IMR-90 (cell line): Measurements from ENCODE around the gene CAMK2N1. TPM values are rescaled to one million over a fixed set of nuclear protein-coding genes. Genes with fewer than 3 reads are reported as not detected.

Experiments used
- ATAC-seq: fragments of 200-7000 bp; cut with Tn5 transposase; 2 replicates; pipeline ENCODE4 v1.9.1; 2020; ENCODE audit warnings: low read depth, mild to moderate bottlenecking, moderate library complexity
- BruUV-seq: library from RNA; stranded (reverse); fragments of 400-500 nt; replicated peaks from 2 replicates; lab custom pipeline; 2021; lab: Mats Ljungman, UMichigan
- CTCF ChIA-PET: fragments of 300-600 bp; formaldehyde crosslinking; extraction: SDS; loops from one replicate; lab custom pipeline; 2021; ENCODE audit warnings: antibody characterized with exemption; lab: Yijun Ruan, JAX
- POLR2A ChIA-PET: fragments of 300-600 bp; sonication (Branson Sonifier 250); formaldehyde crosslinking; loops from one replicate; lab custom pipeline; 2022; ENCODE audit warnings: antibody characterized with exemption; ENCODE audit not compliant: unreplicated experiment; lab: Charles Lee
- DNase-seq: peaks from one replicate; pipeline ENCODE4 v3.0.0; 2013
- H2AFZ ChIP-seq: replicated peaks from 2 replicates; pipeline ENCODE3; 2013; ENCODE audit warnings: low read length, mild to moderate bottlenecking; ENCODE audit not compliant: poor library complexity
- H2AK5ac ChIP-seq: 2 replicates; pipeline ENCODE4 v1.6.1; 2013; ENCODE audit warnings: low read depth, low read length, inconsistent platforms
- H2AK9ac ChIP-seq: replicated peaks from 2 replicates; pipeline ENCODE3; 2013; ENCODE audit warnings: mild to moderate bottlenecking, low read depth, low read length, moderate library complexity; ENCODE audit not compliant: poor library complexity
- H2BK120ac ChIP-seq: 2 replicates; pipeline ENCODE4 v1.6.1; 2013; ENCODE audit warnings: low read depth, low read length, inconsistent platforms
- H2BK15ac ChIP-seq: 3 replicates; pipeline ENCODE4 v1.6.1; 2013; ENCODE audit warnings: low read depth, low read length, inconsistent platforms
- H2BK20ac ChIP-seq: 2 replicates; pipeline ENCODE4 v1.6.1; 2013; ENCODE audit warnings: low read depth, mild to moderate bottlenecking, inconsistent platforms, low read length, moderate library complexity
- H2BK5ac ChIP-seq: 2 replicates; pipeline ENCODE4 v1.6.1; 2013; ENCODE audit warnings: mild to moderate bottlenecking, low read depth, low read length, inconsistent platforms; ENCODE audit not compliant: poor library complexity, severe bottlenecking
- H3K14ac ChIP-seq: replicated peaks from 2 replicates; pipeline ENCODE4 v1.6.1; 2013; ENCODE audit warnings: low read depth, low read length, inconsistent platforms
- H3K18ac ChIP-seq: 2 replicates; pipeline ENCODE4 v1.6.1; 2013; ENCODE audit warnings: low read depth, low read length, control low read depth
- H3K23ac ChIP-seq: 2 replicates; pipeline ENCODE4 v1.6.1; 2013; ENCODE audit warnings: low read depth, low read length, inconsistent platforms
- H3K27ac ChIP-seq: 2 replicates; pipeline ENCODE4 v1.5.1; 2013; ENCODE audit warnings: mild to moderate bottlenecking, control low read depth, low read length; ENCODE audit not compliant: insufficient read depth
- H3K27me3 ChIP-seq: 2 replicates; pipeline ENCODE4 v1.6.1; 2013; ENCODE audit warnings: low read length; ENCODE audit not compliant: control insufficient read depth, insufficient read depth
- H3K36me3 ChIP-seq: 2 replicates; pipeline ENCODE4 v1.6.1; 2013; ENCODE audit warnings: low read length, mixed read lengths; ENCODE audit not compliant: control insufficient read depth, insufficient read depth
- H3K4ac ChIP-seq: 2 replicates; pipeline ENCODE4 v1.6.1; 2013; ENCODE audit warnings: low read depth, low read length, inconsistent platforms
- H3K4me1 ChIP-seq: 2 replicates; pipeline ENCODE4 v1.6.1; 2013; ENCODE audit warnings: low read length, mixed read lengths; ENCODE audit not compliant: control insufficient read depth, insufficient read depth
- H3K4me2 ChIP-seq: 2 replicates; pipeline ENCODE4 v1.6.1; 2013; ENCODE audit warnings: low read depth, mild to moderate bottlenecking, control low read depth, low read length, moderate library complexity
- H3K4me3 ChIP-seq: 2 replicates; pipeline ENCODE4 v1.5.1; 2013; ENCODE audit warnings: low read depth, mild to moderate bottlenecking, control low read depth, low read length, moderate library complexity; ENCODE audit not compliant: insufficient read depth
- H3K56ac ChIP-seq: 2 replicates; pipeline ENCODE4 v1.6.1; 2013; ENCODE audit warnings: low read length, inconsistent platforms; ENCODE audit not compliant: insufficient read depth; ENCODE audit errors: extremely low read depth
- H3K79me1 ChIP-seq, 2 experiments: 2 replicates each; pipeline ENCODE4 v1.6.1; 2013; ENCODE audit warnings: low read length in 2 of 2, inconsistent platforms in 1 of 2, low read depth in 1 of 2
- H3K9ac ChIP-seq: 2 replicates; pipeline ENCODE4 v1.6.1; 2013; ENCODE audit warnings: low read depth, low read length, control low read depth
- H3K9me1 ChIP-seq: 2 replicates; pipeline ENCODE4 v1.6.1; 2013; ENCODE audit warnings: low read length, inconsistent platforms; ENCODE audit not compliant: insufficient read depth
- H3K9me3 ChIP-seq: 2 replicates; pipeline ENCODE4 v1.6.1; 2013; ENCODE audit warnings: low read length; ENCODE audit not compliant: control insufficient read depth, insufficient read depth
- H4K20me1 ChIP-seq: 2 replicates; pipeline ENCODE4 v1.6.1; 2013; ENCODE audit warnings: low read length, inconsistent platforms; ENCODE audit not compliant: insufficient read depth
- H4K5ac ChIP-seq: 2 replicates; pipeline ENCODE4 v1.6.1; 2013; ENCODE audit warnings: mild to moderate bottlenecking, low read depth, low read length, control low read depth
- H4K8ac ChIP-seq, 2 experiments: 2 replicates each; pipeline ENCODE4 v1.6.1; 2013; ENCODE audit warnings: low read depth in 2 of 2, low read length in 2 of 2, control low read depth in 1 of 2, inconsistent platforms in 1 of 2
- H4K91ac ChIP-seq: 2 replicates; pipeline ENCODE4 v1.6.1; 2013; ENCODE audit warnings: low read depth, low read length, inconsistent platforms; ENCODE audit not compliant: insufficient read depth
- BHLHE40 ChIP-seq: fragments of 150-350 bp; IDR thresholded peaks from 2 replicates; pipeline ENCODE4 v1.6.1; 2016; ENCODE audit warnings: mild to moderate bottlenecking, low read depth, low read length
- CEBPB ChIP-seq: IDR thresholded peaks from 2 replicates; pipeline ENCODE4 v1.6.1; 2012; ENCODE audit warnings: low read depth, low read length, improper control_type of control experiment
- CHD1 ChIP-seq: IDR thresholded peaks from 2 replicates; pipeline ENCODE4 v1.6.1; 2012; ENCODE audit warnings: low read depth, low read length, improper control_type of control experiment
- FOS ChIP-seq: fragments of 150-350 bp; IDR thresholded peaks from 2 replicates; pipeline ENCODE4 v1.6.1; 2016; ENCODE audit warnings: low read depth, low read length
- MAFK ChIP-seq: IDR thresholded peaks from 2 replicates; pipeline ENCODE4 v1.6.1; 2012; ENCODE audit warnings: low read depth, low read length, improper control_type of control experiment
- MAZ ChIP-seq: IDR thresholded peaks from 2 replicates; pipeline ENCODE4 v1.6.1; 2012; ENCODE audit warnings: low read depth, mild to moderate bottlenecking, low read length, improper control_type of control experiment, moderate library complexity, borderline replicate concordance
- MXI1 ChIP-seq: IDR thresholded peaks from 2 replicates; pipeline ENCODE4 v1.6.1; 2012; ENCODE audit warnings: low read depth, mild to moderate bottlenecking, low read length, moderate library complexity, borderline replicate concordance
- NFE2L2 ChIP-seq: fragments of 150-350 bp; IDR thresholded peaks from 2 replicates; pipeline ENCODE4 v1.6.1; 2016; ENCODE audit warnings: low read depth, mild to moderate bottlenecking, low read length
- POLR2A ChIP-seq: IDR thresholded peaks from 2 replicates; pipeline ENCODE4 v1.6.1; 2012; ENCODE audit warnings: mild to moderate bottlenecking, low read depth, low read length
- RAD21 ChIP-seq: IDR thresholded peaks from 2 replicates; pipeline ENCODE4 v1.6.1; 2012; ENCODE audit warnings: low read length, improper control_type of control experiment
- RCOR1 ChIP-seq: IDR thresholded peaks from 2 replicates; pipeline ENCODE4 v1.6.1; 2012; ENCODE audit warnings: mild to moderate bottlenecking, low read length, improper control_type of control experiment; ENCODE audit not compliant: insufficient replicate concordance
- RFX5 ChIP-seq: IDR thresholded peaks from 2 replicates; pipeline ENCODE4 v1.8.0; 2012; ENCODE audit warnings: low read depth, mild to moderate bottlenecking, low read length, moderate library complexity
- SMC3 ChIP-seq: fragments of 150-350 bp; IDR thresholded peaks from 2 replicates; pipeline ENCODE4 v1.6.1; 2016; ENCODE audit warnings: low read depth, mild to moderate bottlenecking, antibody characterized with exemption, low read length, moderate library complexity
- USF2 ChIP-seq: fragments of 150-350 bp; IDR thresholded peaks from 2 replicates; pipeline ENCODE4 v1.6.1; 2017; ENCODE audit warnings: mild to moderate bottlenecking, antibody characterized with exemption, low read length, low read depth
- WGBS, 2 experiments: methylation state at CpG; one replicate each; pipeline versions ENCODE4 v1.1.5 to v1.1.7; 2013; ENCODE audit warnings: missing lambda C conversion rate in 2 of 2; ENCODE audit not compliant: insufficient read length in 1 of 2; ENCODE audit errors: extremely low coverage in 2 of 2; 5-methylcytosine and 5-hydroxymethylcytosine counted together
- dilution Hi-C: fragments of 300-500 bp; cut with HindIII; formaldehyde crosslinking; loops from one replicate; pipeline ENCODE4 v1.14.3; 2018; ENCODE audit warnings: low sequenced_read_pairs; ENCODE audit not compliant: unreplicated experiment
- in situ Hi-C: fragments of 300-500 bp; cut with MboI; formaldehyde crosslinking; loops from 3 replicates; pipeline ENCODE4 v1.14.3; 2019; ENCODE audit warnings: low sequenced_read_pairs, inconsistent platforms, mixed read lengths
- intact Hi-C: fragments of 100-400 bp; cut with micrococcal nuclease; formaldehyde crosslinking; loops from 2 replicates; pipeline ENCODE4 v1.10.0; 2022
- polyA plus RNA-seq, 3 experiments: library from polyadenylated mRNA; depleted of rRNA; stranded (reverse); fragments of >200 nt; gene quantifications; 2 replicates each; pipeline ENCODE4 v1.2.3, GENCODE V29; 2012; ENCODE audit warnings: low replicate concordance in 1 of 3
- total RNA-seq: library from RNA; depleted of rRNA; stranded (reverse); fragments of >200 nt; gene quantifications from 2 replicates; pipeline ENCODE4 v1.2.3, GENCODE V29; 2012
- TF ChIP-seq, protein P1 (sequence below): fragments of 150-350 bp; IDR thresholded peaks from 2 replicates; pipeline ENCODE4 v1.6.1; 2016; ENCODE audit warnings: low read depth, mild to moderate bottlenecking, low read length, moderate library complexity, borderline replicate concordance
- TF ChIP-seq, protein P2 (sequence below): conservative IDR thresholded peaks from 2 replicates; pipeline ENCODE4 v1.5.1; 2012; ENCODE audit warnings: mild to moderate bottlenecking, low read depth, low read length, improper control_type of control experiment

Gene CAMK2N1
- total and polyA plus RNA-seq, 2 of the 4 experiments (the other 2 are of a cell fraction), result 10.2 to 44.4 TPM

GRCh38 chr1:20492751-20493150 is 6.7 kb upstream of the CAMK2N1 start:
- ATAC-seq, result no peak
- no peak overlapping the region for H3K14ac ChIP-seq
- no peaks in the 10 kb centered on the region for H3K36me3 ChIP-seq
- CTCF ChIA-PET, result interaction anchor here (0.8 to 1.0 kb wide), 2 partner anchors 116 to 131 kb away, joined by 3 to 4 read pairs; no protein-coding TSS in a partner anchor
- H3K27ac ChIP-seq, result no peak overlapping the region
- peaks cover 10% of the 10 kb centered on the region; the same call in 1 of the 2 replicates for H4K20me1 ChIP-seq
- H2BK20ac ChIP-seq, result no peak overlapping the region
- H4K91ac ChIP-seq, result no peak overlapping the region
- H3K9me1 ChIP-seq, result peaks cover 17% of the 10 kb centered on the region
- no peaks in the 10 kb centered on the region for H3K9me3 ChIP-seq
- no peak overlapping the region for H3K4me3 ChIP-seq
- no peak overlapping the region for H3K56ac ChIP-seq
- H3K4me2 ChIP-seq, result no peak overlapping the region
- no peak overlapping the region for H2BK5ac ChIP-seq
- DNase-seq, result no peak
- no peak overlapping the region for H4K5ac ChIP-seq
- H3K23ac ChIP-seq, result no peak overlapping the region
- no peak overlapping the region for H2AK9ac ChIP-seq
- no peak overlapping the region for H3K18ac ChIP-seq
- no peak overlapping the region for H2BK15ac ChIP-seq
- H4K8ac ChIP-seq, result no peak overlapping the region
- peaks cover 0 to 4% of the 10 kb centered on the region in 2 experiments; a peak in 1 of 4 replicates for H3K79me1 ChIP-seq
- in situ Hi-C loops, result loop anchor here (5.0 to 10.0 kb wide), 3 partner anchors 115 to 578 kb away; no protein-coding TSS in a partner anchor
- H2BK120ac ChIP-seq, result no peak overlapping the region
- no TSS peak for BruUV-seq
- POLR2A ChIA-PET, result interaction anchor here (0.5 kb wide), 1 partner anchor 852 kb away, joined by 3 read pairs; no protein-coding TSS in a partner anchor
- TF ChIP-seq, protein P1, sequence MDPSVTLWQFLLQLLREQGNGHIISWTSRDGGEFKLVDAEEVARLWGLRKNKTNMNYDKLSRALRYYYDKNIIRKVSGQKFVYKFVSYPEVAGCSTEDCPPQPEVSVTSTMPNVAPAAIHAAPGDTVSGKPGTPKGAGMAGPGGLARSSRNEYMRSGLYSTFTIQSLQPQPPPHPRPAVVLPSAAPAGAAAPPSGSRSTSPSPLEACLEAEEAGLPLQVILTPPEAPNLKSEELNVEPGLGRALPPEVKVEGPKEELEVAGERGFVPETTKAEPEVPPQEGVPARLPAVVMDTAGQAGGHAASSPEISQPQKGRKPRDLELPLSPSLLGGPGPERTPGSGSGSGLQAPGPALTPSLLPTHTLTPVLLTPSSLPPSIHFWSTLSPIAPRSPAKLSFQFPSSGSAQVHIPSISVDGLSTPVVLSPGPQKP, result no peak
- TF ChIP-seq CHD1, result no peak
- no peak for TF ChIP-seq BHLHE40
- TF ChIP-seq POLR2A, result no peak
- TF ChIP-seq NFE2L2, result no peak
- TF ChIP-seq, protein P2, sequence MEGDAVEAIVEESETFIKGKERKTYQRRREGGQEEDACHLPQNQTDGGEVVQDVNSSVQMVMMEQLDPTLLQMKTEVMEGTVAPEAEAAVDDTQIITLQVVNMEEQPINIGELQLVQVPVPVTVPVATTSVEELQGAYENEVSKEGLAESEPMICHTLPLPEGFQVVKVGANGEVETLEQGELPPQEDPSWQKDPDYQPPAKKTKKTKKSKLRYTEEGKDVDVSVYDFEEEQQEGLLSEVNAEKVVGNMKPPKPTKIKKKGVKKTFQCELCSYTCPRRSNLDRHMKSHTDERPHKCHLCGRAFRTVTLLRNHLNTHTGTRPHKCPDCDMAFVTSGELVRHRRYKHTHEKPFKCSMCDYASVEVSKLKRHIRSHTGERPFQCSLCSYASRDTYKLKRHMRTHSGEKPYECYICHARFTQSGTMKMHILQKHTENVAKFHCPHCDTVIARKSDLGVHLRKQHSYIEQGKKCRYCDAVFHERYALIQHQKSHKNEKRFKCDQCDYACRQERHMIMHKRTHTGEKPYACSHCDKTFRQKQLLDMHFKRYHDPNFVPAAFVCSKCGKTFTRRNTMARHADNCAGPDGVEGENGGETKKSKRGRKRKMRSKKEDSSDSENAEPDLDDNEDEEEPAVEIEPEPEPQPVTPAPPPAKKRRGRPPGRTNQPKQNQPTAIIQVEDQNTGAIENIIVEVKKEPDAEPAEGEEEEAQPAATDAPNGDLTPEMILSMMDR, result no peak
- TF ChIP-seq CEBPB, result no peak
- no peak for TF ChIP-seq RCOR1
- TF ChIP-seq MXI1, result no peak
- no peak for TF ChIP-seq MAZ
- no peak for TF ChIP-seq MAFK
- TF ChIP-seq SMC3, result no peak
- TF ChIP-seq USF2, result no peak
- TF ChIP-seq RFX5, result no peak
- TF ChIP-seq FOS, result no peak
- TF ChIP-seq RAD21, result no peak
- no peak overlapping the region for H3K4ac ChIP-seq
- peaks cover 19% of the 10 kb centered on the region for H3K4me1 ChIP-seq
- dilution Hi-C loops, result no loop called here
- no peak overlapping the region for H2AK5ac ChIP-seq
- H3K27me3 ChIP-seq, result no peaks in the 10 kb centered on the region
- intact Hi-C loops, result loop anchor here (1.0 to 2.0 kb wide), 8 partner anchors 115 to 574 kb away; no protein-coding TSS in a partner anchor
- H2AFZ ChIP-seq, result no peak overlapping the region
- no CpG with 5 or more reads among the region's 7 CpGs for WGBS, 2 experiments
- H3K9ac ChIP-seq, result no peak overlapping the region
